Neural progenitor cell (in vitro differentiated cells): ENCODE data around the gene ELAPOR1.
"Not testable (repeated sequence)": the region's sequence is repeated elsewhere in the genome, so short reads cannot be mapped to it uniquely, and the experiment has no call there.

Experiments
- EZH2 ChIP-seq: fragments of 200-600 bp; sonication (generic); IDR thresholded peaks from 2 replicates; pipeline ENCODE4 v1.6.1; 2017; ENCODE audit warnings: antibody characterized with exemption, mild to moderate bottlenecking, moderate library complexity
- EZH2phosphoT487 ChIP-seq: fragments of 200-600 bp; sonication (generic); IDR thresholded peaks from 2 replicates; pipeline ENCODE4 v1.6.1; 2017; ENCODE audit warnings: antibody characterized with exemption
- TF ChIP-seq, protein P1 (sequence below): fragments of 200-600 bp; sonication (generic); IDR thresholded peaks from 2 replicates; pipeline ENCODE4 v1.5.1; 2017; ENCODE audit warnings: antibody characterized with exemption, mild to moderate bottlenecking

DNA sequence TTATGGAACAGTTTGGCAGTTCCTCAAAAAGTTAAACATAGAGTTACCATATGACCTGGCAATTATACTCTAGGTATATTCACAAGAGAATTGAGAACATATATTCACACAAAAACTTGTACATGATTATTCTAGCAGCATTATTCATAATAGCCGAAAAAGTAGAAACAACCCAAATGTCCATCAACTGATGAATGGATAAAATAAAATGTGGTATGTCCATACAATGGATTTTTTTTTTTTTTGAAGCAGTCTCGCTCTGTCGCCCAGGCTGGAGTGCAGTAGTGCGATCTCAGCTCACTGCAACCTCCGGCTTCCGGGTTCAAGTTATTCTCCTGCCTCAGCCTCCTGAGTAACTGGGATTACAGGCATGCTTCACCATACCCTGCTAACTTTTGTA, 28.8 kb downstream of the ELAPOR1 start:
- TF ChIP-seq, protein P1, sequence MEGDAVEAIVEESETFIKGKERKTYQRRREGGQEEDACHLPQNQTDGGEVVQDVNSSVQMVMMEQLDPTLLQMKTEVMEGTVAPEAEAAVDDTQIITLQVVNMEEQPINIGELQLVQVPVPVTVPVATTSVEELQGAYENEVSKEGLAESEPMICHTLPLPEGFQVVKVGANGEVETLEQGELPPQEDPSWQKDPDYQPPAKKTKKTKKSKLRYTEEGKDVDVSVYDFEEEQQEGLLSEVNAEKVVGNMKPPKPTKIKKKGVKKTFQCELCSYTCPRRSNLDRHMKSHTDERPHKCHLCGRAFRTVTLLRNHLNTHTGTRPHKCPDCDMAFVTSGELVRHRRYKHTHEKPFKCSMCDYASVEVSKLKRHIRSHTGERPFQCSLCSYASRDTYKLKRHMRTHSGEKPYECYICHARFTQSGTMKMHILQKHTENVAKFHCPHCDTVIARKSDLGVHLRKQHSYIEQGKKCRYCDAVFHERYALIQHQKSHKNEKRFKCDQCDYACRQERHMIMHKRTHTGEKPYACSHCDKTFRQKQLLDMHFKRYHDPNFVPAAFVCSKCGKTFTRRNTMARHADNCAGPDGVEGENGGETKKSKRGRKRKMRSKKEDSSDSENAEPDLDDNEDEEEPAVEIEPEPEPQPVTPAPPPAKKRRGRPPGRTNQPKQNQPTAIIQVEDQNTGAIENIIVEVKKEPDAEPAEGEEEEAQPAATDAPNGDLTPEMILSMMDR, result not testable (repeated sequence)
- not testable (repeated sequence) for TF ChIP-seq EZH2phosphoT487, EZH2
